T-helper 22 cell (primary cell): Measurements from ENCODE around the gene ARHGAP32.

Experiments used
- DNase-seq: peaks from one replicate; pipeline ENCODE4 v3.0.0-alpha.2; 2020; ENCODE audit warnings: low read depth

The ARHGAP32 gene

GRCh38 chr11:129109701-129110100 lies 82.4 kb downstream of the ARHGAP32 start:
- no peak for DNase-seq

GRCh38 chr11:129106788-129107187 lies 85.3 kb downstream of the ARHGAP32 start:
- no peak for DNase-seq

GRCh38 chr11:129102756-129103155 lies 89.4 kb downstream of the ARHGAP32 start:
- no peak for DNase-seq

GRCh38 chr11:129102225-129102624 lies 89.9 kb downstream of the ARHGAP32 start:
- DNase-seq: no peak

- DNase-seq: no peak
Observed at GRCh38 chr11:129093283-129093682, 98.8 kb downstream of the ARHGAP32 start.

GRCh38 chr11:129090056-129090455 lies 102.1 kb downstream of the ARHGAP32 start:
- no peak for DNase-seq

- no peak for DNase-seq
Observed at GRCh38 chr11:129089279-129089678, 102.8 kb downstream of the ARHGAP32 start.

- DNase-seq: no peak
Observed at GRCh38 chr11:129086976-129087375, 105.1 kb downstream of the ARHGAP32 start.

GRCh38 chr11:129077191-129077590 lies 114.9 kb downstream of the ARHGAP32 start:
- DNase-seq: no peak

- no peak for DNase-seq
Observed at GRCh38 chr11:129075757-129076156, 116.4 kb downstream of the ARHGAP32 start.

- DNase-seq: no peak
Observed at GRCh38 chr11:129067454-129067853, 124.7 kb downstream of the ARHGAP32 start.

GRCh38 chr11:129066229-129066628 lies 125.9 kb downstream of the ARHGAP32 start:
- no peak for DNase-seq

GRCh38 chr11:129063118-129063517 lies 129.0 kb downstream of the ARHGAP32 start:
- no peak for DNase-seq

GRCh38 chr11:129061492-129062230 lies 130.5 kb downstream of the ARHGAP32 start:
- no peak for DNase-seq

GRCh38 chr11:129056916-129057315 lies 135.2 kb downstream of the ARHGAP32 start:
- DNase-seq: no peak

GRCh38 chr11:129055196-129055595 lies 136.9 kb downstream of the ARHGAP32 start:
- DNase-seq: no peak

- no peak for DNase-seq
Observed at GRCh38 chr11:129048911-129049310, 143.2 kb downstream of the ARHGAP32 start.

- no peak for DNase-seq
Observed at GRCh38 chr11:129045150-129045549, 147.0 kb downstream of the ARHGAP32 start.

GRCh38 chr11:129042503-129042902 lies 149.6 kb downstream of the ARHGAP32 start:
- DNase-seq: no peak

- no peak for DNase-seq
Observed at GRCh38 chr11:129041611-129042018, 150.5 kb downstream of the ARHGAP32 start.

- no peak for DNase-seq
Observed at GRCh38 chr11:129040934-129041333, 151.2 kb downstream of the ARHGAP32 start.

- no peak for DNase-seq
Observed at GRCh38 chr11:129035244-129035643, 156.9 kb downstream of the ARHGAP32 start.

GRCh38 chr11:129034001-129034400 lies 158.1 kb downstream of the ARHGAP32 start:
- DNase-seq: no peak

- DNase-seq: no peak
Observed at GRCh38 chr11:129023968-129024676, 168.0 kb downstream of the ARHGAP32 start.
